ENCODE measurements around the gene NEK5.

Gene NEK5

GRCh38 chr13:52009946-52010345 is 118.9 kb downstream of the NEK5 start:
- no peak for DNase-seq

GRCh38 chr13:52006523-52007245 is 122.2 kb downstream of the NEK5 start:
- no peak for DNase-seq

DNA sequence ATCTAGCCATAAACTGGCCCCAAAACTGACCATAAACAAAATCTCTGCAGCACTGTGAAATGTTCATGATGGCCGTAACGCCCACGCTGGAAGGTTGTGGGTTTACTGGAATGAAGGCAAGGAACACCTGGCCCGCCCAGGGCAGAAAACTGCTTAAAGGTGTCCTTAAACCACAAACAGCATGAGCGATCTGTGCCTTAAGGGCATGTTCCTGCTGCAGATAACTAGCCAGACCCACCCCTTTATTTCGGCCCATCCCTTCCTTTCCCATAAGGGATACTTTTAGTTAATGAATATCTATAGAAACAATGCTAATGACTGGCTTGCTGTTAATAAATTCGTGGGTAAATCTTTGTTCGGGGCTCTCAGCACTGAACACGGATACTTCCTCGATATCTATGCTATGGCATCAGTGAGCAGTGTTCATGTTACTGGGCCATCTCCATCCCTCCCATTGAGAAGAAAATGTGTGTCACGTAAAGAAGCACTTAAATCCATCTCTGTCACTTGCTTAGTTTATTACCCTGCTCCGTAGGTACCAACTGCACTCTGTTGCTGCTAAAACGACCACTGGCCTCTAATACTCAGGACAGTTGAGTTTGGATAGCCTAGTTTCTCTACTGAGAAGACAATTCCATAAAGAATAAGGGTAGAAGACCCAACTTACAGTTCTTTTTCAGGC is 122.9 kb downstream of the NEK5 start:
- no peak for DNase-seq

DNA sequence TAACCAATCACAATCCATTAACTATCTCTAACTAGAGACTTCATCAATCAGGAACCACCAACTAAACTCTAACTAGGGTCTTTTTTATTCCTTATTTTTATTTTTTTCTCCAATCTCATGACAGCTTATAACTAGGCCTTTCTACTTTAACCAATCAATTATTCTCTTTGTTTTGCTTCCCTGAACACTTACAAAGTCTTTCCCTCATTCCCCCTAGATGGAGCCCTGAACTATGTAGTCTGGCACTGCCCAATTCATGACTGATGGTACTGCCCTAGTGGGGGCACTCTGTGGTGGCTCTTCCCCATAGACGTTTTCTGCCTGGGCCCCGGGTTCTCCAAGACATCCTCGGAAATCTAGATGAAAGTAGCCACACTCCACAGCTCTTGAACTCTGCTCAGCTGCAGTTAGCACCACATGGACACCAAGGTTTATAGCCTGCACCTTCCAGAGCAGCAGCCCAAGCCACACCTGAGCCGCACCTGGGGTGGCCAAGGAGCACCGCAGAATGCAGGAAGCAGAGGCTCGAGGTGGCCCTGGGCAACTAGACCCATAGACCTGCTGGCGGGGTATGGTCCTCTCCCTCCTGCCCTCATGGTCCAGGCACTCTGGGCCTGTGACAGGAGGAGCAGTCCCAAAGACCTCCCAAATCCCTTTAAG is 124.2 kb downstream of the NEK5 start:
- no peak for DNase-seq

DNA sequence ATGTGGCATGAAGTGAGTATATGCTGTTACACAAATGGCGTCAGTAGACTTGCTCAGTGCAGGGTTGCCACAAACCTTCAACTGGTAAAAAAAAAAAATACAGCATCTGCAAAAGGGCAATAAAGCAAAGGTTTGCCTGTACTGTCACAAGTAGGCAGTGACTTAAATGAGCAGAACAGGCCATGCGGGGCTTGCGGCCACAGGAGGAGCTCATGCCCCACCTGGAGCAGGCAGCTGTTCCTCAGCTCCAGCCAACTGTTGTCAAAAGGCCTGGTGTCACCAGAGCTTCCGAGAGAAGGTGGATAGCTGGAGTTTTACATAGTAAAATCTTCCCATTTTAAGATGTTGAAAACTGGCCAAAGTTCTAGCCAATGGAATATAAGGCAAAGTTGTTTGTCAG is 125.3 kb downstream of the NEK5 start:
- no peak for DNase-seq

DNA sequence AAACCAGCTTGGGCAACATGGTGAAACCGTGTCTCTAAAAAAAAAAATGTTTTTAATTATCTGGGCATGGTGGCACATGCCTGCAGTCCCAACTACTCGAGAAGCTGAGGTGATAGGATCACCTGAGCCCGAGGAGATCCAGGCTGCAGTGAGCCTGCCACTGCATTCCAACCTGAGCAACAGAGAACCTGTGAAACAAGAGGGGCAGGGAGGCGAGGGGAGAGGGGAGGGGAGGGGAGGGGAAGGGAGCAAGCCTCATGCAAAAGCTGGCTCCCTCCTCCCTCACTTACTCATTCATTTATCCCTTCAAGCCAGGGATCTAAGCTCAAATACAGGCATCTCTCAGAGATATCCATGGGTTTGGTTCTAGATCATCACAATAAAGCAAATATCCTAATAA is 126.5 kb downstream of the NEK5 start:
- DNase-seq = no peak

GRCh38 chr13:52001120-52001731 is 127.6 kb downstream of the NEK5 start:
- DNase-seq = no peak

DNA sequence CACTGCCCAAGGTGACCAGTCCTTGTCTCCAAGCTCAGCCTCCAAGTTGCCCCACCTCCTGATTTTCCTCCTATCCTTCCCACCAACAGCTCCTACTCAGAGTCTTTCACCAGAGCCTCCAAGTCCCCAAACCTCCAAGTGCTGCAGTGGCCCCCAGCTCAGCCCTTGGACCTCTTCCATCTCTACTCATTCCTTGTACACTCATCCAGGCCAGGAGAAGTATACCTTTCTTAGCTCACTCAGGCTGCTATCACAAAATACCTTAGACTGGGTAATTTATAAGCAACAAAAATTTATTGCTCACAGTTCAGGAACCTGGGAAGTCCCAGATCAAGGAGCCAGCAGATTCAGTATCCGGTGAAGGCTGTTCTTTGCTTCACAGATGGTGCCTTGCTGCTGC is 129.0 kb downstream of the NEK5 start:
- no peak for DNase-seq

GRCh38 chr13:51999510-51999911 is 129.4 kb downstream of the NEK5 start:
- no peak for DNase-seq

- DNase-seq = no peak
Measured at GRCh38 chr13:51998723-51999509, 130.0 kb downstream of the NEK5 start.

- DNase-seq = no peak
Measured at GRCh38 chr13:51997641-51998330, 131.1 kb downstream of the NEK5 start.

GRCh38 chr13:51997186-51997585 is 131.7 kb downstream of the NEK5 start:
- DNase-seq = no peak

DNA sequence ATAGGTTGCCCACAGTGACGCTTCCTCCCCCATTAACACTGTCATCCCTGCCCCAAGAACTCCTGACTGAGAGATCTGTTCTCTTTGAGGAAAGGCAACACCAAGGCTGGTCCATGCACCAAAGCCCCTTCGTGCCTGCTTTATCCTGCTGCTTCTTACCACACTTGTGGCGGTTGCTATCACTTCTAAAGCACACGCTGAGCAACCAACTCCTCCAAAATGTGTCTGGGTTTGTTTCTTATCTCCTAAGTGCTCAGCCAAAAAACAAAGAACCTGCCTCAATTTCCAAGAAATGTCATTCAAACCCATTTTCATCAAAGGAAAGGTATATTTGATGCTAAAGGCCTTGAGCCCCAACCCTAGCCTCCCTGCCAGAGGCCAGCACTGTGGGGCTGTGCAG is 132.2 kb downstream of the NEK5 start:
- no peak for DNase-seq

DNA sequence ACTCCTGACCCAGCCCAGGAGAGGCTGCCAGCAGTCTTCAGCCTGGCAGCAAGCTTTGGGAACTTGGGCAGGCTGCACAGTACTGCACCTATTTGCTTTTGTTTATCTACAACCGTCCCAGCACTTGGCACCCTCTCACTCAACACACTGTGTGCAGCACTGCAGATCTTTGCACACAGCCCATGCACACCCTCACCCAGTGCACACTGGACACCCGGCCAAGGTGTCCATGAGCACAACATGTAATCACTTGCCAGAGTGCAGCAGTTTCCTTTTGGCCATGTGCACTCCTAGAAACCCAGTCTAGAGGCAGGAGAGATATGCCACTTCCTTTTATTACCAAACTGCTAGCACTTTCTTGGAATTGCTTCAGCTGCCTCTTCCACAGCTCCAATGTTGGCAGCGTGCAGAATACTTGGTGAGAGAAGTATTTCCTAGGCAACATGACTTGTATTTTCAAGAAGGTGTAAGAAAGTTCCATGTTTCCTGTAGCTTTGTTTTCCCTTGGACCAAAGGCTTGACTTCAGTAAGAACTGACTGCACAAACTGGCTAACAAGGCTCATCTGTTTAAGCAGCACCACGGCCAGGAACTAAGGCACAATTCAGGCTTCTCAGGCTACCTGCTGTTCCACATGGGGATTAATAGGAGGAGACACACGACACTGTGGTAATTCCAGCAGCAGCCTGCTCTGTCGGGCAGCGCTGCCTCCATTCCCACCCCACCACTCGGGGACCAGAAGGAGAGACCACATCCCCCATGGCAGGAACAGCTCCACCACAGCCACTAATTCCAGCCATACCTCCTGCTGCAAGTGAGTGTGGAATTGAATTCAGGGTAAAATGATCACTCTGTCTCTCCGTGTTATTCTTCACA is 133.0 kb downstream of the NEK5 start:
- DNase-seq = no peak

- DNase-seq = no peak
Measured at GRCh38 chr13:51993713-51994112, 135.2 kb downstream of the NEK5 start.

- no peak for DNase-seq
Measured at GRCh38 chr13:51988988-51989618, 139.8 kb downstream of the NEK5 start.

Measured in NK-92 treated with Interleukin-12 subunit alpha and Interleukin-12 subunit beta, amount 100 ng/mL, for 24 hours (cell line).